GM19239 (cell line): ENCODE measurements around the gene ADCY3.

ENCODE experiments used
- DNase-seq: peaks from one replicate; pipeline ENCODE4 v3.0.0; 2011; ENCODE audit warnings: low spot score; ENCODE audit not compliant: insufficient read length
- FAIRE-seq: peaks from 2 replicates; lab custom pipeline; 2011; peaks lifted over from hg19 to GRCh38; lab: Jason Lieb, UNC

ADCY3 gene

DNA sequence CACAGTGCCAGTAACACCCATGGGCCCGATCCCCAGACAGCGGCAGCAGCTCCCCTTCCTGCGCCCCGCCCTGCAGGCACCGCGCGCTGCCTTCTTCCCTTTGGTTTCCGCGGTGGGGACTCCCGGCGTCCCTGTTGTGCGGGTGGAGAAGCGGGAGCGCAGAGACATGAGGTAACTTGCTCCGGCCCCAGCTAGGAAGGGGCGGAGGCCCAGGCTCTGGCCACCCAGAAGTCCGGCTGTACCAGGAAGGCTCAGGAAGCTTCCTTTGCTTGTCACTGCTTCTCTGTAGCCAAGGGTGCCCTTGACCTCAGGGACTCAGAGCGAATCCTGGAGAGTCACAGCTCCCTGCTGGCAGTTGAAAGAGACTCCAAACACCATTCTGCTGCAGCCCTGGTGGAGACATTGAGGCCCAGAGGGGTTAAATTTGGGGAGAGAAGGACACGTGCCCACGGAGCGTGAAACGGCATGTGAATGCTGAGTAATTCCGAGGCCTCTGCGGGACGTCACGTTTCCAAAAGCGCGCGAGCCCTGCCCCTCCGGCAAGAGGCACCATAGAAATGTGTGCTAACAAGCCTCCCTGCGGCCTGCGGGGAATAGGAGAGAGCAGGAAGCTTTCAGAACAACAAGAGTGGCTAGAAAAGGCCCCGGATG lies 6.7 kb upstream of the ADCY3 start:
- DNase-seq (no peak), FAIRE-seq (peak; percentile 14)

DNA sequence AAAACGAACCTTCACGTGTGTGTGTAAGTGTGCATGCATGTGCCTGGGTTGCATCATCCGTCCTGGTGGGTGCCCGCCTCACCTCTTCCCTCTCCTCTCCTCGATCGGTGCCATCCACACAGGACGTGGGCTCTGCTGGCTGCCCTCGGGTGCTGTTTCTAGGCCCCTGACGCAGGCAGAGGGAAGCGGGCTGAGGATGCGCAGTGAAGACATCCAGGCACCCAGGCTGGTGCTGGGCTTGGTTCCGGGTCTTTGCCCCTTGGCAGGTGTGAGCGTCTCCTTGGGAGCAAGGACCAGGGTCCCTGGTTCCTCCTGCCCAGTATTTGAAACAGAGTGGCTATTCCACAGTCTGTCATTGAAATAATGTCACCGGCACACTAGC lies 6.2 kb upstream of the ADCY3 start:
- no peak for DNase-seq
- no peak for FAIRE-seq

DNA sequence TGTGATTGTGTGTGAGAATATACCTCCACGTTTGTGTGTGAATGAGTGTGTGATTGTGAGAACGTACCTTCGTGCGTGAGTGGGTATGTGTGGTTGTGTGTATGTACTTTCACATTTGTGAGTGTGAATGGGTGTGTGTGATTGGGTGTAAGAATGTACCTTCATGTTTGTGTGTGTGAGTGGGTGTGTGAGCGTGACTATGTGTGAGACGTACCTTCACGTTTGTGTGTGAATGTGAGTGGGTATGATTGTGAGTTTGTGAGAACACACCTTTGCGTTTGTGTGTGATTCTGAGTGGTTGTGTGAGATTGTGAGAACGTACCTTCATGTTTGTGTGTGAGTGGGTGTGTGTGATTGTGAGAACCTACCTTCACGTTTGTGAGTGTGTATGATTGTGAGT lies 5.8 kb upstream of the ADCY3 start:
- peak; percentile 14 for FAIRE-seq

DNA sequence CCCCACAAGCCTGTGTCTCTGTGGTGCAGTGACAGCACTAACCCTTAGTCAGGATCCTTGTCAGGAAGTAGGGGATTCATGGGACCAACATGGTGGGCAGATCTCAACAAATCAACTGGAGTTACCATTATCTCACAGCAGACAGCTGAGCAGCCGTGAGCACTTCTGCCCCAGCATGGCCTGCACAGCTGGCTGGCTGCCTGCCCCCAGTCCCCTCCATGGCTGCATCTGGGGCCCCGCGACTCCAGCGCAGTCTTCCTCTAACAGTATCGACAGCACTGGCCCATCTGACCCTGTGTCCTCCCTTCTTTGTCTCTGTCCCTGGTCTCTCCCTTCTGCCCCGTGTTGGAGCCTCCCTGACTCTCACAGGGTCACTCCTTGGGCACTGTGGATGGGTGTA lies 4.7 kb upstream of the ADCY3 start:
- no peak for FAIRE-seq
- DNase-seq, result no peak

More for the DNA sequence above, 5.8 kb upstream of the ADCY3 start:
- no peak for DNase-seq

DNA sequence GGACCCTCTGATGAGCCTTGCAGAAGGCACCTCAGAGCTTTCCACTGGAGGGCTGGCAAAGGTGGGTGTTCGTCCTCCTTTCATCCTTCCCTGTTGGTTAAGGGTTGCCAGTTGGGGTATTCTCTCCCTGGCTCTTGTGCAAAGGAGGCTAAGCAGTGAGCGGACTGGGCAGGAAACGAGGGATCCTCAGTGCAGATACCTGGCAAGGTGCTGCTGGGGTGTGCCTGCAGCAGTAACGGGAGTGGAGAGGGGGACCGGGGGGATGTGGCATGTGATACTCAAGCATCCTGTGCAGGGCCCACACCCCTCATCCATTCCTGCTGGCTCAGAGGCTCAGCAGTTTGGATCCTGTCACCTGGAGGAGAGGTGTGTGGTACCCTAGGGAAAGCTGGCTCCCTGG lies 4.2 kb upstream of the ADCY3 start:
- DNase-seq (no peak), FAIRE-seq (no peak)

DNA sequence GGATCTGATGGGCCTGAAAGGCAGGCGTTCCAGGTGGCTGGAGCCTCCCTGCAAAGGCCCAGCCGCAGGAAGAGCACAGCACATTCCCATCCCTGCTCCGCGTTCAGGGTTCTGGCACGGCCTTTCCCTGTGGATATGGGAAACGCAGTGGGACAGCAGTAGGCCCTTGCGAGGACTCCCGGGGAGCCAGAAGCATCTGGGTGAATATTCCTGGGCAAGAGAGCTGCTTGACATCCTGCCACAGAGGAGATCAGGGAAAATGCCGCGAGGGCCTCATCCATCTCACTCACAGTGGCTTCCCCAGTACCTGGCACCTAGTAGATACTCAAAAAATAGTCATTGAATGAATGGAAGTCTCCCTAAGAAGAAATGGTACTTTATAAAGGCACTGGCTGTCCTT lies 3.1 kb upstream of the ADCY3 start:
- FAIRE-seq, result no peak
- no peak for DNase-seq

DNA sequence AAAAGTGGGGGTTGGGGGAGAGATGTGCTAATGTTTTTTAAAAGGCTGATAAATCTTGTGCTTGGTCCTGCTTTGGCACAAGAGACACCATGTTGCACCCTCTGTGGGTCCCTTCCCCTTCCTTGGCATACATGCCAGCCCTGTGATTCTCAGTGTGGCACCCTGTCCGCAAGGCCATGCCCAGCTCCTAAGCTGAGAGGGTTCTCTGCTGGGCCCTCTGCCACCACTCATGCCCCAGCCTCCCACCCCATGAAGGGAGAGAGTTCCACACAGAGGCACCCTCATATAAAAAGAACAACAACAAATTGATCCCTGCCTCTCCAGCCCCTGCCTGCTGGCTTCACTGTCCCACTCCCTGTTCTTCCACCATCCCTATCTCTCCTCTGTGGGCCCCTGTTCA lies 2.5 kb upstream of the ADCY3 start:
- FAIRE-seq, result no peak

DNA sequence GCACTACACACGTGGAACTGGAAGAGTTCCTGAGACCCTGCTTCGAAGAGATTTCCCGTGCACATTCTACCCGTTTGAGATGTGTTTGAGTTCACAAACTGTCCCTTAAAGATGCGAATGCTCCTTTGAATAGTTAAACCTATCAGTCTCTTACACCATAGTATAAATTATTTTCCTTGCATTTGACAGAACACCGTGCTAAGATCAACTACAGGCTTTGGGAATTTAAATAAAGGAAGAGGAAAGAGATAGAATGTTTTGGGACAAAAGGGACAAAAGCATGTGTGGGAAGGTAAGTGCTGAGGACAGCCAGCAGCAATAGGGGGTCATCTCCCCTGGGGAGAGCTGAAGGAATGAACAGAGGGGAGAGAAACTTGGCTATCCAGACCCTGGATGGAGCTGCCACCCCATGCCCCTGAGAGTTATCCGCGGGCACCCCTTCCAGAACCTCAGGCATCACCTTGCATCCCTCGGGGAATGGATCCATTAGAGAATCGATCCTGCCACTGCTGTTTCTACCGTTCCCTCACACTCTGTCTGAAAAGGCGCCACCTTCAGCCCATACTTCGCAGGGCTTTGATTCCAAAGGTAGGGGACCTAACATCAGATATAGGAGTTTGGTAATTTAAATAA lies 888 bp upstream of the ADCY3 start:
- DNase-seq (no peak), FAIRE-seq (peak; percentile 45)

More for the DNA sequence above, 2.5 kb upstream of the ADCY3 start:
- DNase-seq, result no peak

DNA sequence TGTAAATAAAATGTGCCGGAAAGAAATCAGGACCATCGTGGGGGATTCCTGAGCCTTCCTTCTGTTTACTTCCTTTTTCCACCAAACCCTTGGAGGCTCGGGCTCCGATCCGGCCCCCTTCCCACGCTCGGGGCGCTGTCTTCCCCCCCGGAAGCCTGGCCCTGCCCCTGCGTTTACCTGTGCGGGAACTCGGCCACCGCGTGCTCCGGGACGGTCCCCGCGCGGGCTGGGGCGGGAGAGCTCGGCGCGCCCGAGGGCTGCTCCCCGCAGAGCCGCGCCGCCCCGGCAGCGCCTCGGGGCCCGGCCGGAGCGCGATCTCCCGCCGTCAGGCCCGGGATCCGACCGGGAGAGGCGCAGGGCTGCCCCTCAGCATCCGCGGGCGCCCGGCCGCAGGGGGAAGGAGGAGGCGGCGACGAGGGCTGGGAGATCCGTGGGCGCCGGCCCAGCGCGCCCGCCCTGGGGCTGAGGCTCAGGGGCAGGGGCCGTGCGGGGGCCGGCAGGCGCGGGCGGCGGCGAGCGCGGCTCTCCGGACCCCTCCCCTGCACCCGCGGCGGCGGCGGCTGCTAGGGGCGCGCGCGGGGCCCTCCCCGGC lies 435 bp downstream of the ADCY3 start:
- DNase-seq (no peak), FAIRE-seq (no peak)

DNA sequence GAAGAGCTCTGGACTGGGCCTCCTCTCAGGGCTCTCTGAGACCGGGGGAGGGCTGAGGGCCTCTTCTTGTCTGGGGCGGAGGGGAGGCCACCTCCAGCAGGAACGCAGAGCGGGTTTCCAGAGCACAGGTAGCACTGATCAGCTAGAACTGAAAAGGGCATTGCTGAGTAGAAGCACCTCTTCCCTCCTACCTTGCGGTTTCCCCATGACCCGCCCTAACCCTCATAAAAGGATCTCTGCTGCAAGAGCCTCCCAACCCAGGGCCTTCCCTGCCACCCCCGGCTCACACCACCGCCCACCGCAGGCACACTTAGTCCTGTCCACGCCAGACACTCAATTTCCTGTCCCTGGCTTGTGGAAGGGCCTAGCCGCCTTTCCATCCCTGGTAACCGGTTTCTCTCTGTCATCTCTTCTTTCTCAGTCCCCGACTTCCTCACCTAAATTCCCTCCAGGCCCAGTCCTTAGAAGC lies 966 bp downstream of the ADCY3 start:
- peak; percentile 26 for FAIRE-seq
- DNase-seq, result peak; percentile 71

DNA sequence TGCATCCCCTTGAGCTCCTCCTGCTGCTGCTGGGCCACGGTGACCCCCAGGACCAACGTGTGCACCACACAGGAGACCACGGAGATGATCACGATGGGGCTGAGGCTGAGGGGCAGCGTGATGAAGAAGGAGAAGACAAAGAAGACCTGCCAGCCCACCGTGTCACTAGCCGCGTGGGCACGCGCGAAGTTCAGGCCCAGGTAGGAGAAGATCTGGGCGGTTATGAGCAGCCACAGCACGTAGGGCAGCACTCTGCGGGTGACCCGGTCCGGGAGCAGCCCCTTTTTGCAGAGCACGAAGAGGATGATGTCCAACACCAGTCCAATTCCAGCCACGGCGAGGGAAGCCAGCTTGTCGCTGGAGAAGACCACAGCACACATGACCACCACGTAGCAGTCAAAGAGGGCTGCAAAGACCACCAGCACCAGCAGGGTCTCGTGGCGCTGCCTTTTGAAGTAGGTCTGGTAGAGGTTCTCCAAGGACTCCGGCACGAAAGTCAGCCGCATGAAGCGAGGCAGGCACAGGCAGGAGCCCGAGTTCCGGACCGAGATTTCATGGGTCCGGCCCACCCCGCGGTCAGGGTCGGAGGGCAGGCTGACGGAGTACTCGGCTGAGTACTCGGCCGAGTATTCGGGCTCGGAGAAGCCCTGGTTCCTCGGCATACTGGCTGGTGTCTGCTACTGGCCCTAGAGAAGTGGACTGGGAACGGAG lies 1.6 kb downstream of the ADCY3 start:
- DNase-seq, result no peak
- no peak for FAIRE-seq

DNA sequence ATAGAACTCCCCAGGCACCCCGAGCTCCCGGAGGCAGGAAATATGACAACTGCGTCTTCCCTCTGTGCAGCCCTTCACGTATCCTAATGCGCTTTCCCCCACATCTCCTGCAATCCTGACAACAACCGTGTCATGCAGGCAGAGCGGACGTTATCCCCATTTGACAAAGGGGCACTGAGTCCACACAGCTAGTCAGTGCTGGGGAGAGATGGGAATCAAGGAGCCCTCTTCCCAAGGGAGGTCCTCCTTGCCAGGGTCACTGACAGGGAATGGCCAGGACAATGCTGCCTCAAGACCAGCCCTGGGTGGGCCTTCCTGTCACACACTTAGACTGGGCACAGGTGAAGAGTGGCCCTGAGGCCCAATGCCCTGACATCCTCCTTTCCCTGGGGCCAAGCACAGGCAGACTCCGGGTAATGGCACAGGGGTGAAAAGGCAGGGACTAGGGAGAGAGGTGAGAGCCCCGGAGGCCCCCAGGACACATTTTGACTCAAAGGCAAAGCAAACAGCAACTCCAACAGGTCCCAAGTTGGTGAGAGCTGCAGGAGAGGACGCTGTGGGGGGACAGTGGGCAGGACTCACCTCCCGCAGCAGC lies 2.2 kb downstream of the ADCY3 start:
- no peak for FAIRE-seq
- DNase-seq, result no peak

DNA sequence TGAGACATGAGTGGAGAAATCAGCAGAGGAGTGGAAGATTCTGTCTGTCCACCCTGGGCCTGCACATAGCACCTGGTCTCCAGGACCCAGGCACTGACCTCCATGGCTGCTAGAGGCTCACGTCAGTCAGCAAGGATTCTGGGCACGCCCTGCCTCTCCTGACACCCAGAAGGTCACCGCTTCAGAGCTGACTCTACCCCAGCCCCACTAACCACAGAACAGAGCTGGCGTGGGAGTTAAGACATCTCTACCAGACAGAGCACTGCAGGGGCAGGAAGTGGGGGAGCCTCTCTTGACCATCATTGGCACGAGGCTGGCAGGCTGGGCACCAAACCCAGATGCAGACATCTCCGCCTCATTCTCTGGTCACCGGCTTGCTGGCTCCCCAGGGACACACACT lies 3.0 kb downstream of the ADCY3 start:
- DNase-seq (no peak), FAIRE-seq (no peak)

DNA sequence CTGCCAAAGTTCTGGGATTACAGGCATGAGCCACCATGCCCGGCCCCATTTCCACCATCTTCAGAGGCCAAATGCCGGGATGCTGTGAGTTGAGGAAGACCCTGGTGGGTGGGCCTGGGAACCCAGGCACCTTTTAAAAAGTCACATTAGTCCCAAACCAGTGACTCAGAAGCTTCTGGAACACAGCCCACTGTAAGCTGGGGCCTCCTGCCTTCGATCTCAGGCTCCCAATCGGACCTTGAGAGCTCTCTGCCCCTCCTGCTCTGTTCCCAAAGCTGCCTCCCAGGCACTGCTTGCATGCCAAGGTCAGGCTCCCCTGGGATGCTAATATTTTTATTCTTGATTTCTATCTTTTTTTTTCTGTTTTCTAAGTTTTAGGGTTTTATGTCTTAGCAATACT lies 4.2 kb downstream of the ADCY3 start:
- FAIRE-seq, result no peak

DNA sequence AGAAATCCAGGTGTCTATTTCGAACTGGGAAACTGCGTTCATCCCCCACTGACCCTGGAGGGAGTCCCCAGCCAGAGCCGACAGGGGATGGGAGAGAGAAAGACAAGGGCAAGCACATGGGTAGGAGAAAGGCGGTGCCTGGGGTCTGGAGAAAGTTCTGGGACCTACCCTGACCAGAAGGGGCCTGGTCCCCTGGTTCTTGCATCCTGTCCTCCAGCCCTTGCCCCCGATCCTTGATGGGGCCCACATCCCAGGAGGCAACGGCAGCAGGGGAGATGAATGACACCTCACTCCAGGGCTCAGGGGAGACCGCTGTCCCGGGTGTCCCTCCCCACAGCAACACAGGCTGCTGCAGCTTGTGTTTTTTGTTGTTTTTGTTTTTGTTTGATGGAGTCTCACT lies 4.9 kb downstream of the ADCY3 start:
- FAIRE-seq, result no peak

More for the DNA sequence above, 4.2 kb downstream of the ADCY3 start:
- no peak for DNase-seq

DNA sequence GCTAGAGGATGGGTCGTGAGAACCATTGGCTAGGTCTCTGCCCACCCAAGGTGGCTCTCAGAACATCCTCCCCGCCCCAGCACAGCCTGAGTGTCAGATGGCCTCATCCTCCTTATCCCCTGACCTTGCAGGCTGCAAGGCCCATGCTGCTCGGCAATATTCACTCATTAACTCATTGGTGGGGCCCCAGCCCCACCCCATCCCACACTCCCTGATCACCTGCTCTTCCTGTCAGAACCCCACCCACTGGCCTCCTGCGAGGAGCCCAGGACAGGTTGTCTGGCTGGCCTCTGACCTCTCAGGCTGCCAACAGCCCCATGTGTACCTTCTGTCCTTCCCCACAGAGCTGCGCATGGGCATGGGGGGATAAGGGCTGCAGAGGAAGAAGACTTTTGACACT lies 5.3 kb downstream of the ADCY3 start:
- no peak for FAIRE-seq
- no peak for DNase-seq

More for the DNA sequence above, 4.9 kb downstream of the ADCY3 start:
- no peak for DNase-seq

DNA sequence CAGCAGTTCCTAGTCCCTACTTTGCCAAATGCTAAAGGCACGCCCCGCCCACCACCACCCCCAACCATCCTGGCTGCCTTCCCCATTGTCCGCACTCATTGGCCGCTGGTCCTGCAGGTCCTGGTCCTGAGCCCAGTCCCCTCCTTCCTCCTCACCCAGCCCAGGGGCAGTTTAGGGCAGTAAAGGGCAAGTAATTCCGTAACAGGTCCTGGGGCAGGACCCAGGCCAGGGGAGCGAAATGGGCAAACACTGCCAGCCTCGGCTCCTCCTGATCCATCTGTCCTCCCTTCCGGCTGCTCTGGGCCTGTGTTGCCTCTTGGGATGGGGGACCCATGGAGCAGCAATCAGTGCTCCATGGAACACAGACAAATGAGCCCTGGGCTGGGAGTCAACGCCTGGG lies 6.1 kb downstream of the ADCY3 start:
- DNase-seq (no peak), FAIRE-seq (no peak)

DNA sequence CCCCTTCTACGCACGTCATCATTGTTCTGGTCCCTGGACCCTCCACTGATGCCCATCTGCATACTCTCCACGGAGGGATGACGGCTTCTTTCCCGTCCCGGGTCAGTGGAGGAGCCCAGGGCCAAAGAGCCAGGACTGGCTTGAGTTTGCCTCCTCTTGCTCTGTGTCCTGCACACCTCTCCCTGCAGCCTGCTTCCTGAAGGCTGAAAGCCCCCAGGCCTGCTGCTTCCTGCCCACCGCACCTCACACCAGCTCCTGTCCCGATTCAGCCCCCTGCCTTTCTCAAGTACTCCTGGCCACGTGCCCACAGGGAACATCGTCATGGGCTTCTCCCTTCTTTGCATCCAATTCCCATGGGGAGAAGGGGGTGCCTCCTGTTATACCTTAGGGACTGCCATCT lies 7.1 kb downstream of the ADCY3 start:
- FAIRE-seq, result no peak
- no peak for DNase-seq

DNA sequence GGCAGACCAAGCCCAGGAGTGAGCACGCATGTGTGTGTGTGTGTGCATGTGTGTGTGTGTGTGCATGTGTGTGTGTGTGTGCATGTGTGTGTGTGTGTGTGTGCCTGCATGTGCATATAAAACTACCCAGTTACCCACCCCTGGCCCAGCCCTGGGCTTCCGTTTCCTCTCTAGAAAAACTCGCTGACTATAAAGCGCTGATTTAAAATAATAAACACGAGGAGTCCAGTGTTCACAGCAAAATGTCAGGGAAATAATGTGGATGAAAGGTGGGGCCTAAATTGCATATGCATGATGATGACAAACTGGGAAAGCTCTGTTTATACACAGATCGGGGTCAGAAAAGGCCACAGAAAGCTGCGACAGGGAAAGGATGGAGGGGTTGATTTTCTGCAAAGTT lies 7.5 kb downstream of the ADCY3 start:
- DNase-seq, result no peak
- FAIRE-seq, result no peak

DNA sequence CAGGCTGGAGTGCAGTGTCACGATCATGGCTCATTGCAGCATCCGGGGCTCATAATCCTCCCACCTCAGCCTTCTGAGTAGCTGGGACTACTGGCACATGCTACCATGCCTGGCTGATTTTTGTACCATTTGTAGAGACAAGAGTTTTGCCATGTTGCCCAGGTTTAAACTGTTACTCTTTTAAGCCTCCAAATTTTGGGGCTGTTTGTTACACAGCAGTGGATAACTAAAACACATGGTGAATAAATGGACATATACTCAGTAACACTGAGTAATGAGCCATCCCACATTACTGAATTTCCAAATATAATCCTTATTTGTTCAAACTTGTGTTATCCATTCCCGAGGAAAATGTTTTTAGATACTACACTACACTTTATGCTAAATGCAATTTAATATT lies 9.8 kb downstream of the ADCY3 start:
- DNase-seq (no peak), FAIRE-seq (no peak)
